ENCODE measurements around the gene KBTBD8.

DNA sequence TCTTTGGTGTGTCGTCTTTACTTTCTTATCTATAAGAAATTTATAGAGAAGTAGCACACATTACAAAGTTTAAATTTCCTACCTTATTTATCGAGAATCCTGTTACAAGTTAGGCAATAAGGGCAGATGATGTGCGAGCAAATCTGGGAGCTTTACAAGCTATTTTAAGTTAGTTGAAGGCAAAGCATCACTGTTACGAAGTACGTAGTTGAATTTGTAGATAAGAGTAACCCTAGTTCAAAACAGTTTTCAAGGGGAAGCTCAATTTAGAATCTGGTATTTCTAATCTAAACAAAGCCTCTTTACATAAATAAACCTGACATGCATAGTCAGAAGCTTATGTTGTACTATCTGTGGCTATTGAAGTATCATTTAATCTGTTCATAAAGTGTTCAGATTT is 8.4 kb downstream of the KBTBD8 start:
- TF ChIP-seq POLR2A (IDR thresholded peaks at IDR 0.05): no peak
- TF ChIP-seq, protein P1, sequence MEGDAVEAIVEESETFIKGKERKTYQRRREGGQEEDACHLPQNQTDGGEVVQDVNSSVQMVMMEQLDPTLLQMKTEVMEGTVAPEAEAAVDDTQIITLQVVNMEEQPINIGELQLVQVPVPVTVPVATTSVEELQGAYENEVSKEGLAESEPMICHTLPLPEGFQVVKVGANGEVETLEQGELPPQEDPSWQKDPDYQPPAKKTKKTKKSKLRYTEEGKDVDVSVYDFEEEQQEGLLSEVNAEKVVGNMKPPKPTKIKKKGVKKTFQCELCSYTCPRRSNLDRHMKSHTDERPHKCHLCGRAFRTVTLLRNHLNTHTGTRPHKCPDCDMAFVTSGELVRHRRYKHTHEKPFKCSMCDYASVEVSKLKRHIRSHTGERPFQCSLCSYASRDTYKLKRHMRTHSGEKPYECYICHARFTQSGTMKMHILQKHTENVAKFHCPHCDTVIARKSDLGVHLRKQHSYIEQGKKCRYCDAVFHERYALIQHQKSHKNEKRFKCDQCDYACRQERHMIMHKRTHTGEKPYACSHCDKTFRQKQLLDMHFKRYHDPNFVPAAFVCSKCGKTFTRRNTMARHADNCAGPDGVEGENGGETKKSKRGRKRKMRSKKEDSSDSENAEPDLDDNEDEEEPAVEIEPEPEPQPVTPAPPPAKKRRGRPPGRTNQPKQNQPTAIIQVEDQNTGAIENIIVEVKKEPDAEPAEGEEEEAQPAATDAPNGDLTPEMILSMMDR (IDR thresholded peaks at IDR 0.05): no peak

Data from testis (tissue), 2 donors.